ENCODE measurements around the gene MRPL52.

DNA sequence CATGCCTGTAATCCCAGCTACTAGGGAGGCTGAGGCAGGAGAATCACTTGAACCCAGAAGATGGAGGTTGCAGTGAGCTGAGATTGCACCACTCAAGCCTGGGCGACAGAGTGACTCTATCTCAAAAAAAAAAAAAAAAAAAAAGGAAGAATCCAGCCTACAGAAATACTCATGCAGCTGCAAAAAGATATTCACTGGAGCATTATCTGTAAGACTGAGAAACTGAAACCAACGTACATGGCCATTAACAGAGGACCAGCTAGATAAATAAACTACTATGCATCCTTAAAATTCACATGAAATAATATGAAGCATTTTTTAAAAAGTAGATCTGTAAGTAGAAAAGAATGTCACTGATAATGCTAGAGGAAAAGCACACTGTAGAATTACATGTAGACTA is 18.0 kb upstream of the MRPL52 start:
- TF ChIP-seq, protein P1, sequence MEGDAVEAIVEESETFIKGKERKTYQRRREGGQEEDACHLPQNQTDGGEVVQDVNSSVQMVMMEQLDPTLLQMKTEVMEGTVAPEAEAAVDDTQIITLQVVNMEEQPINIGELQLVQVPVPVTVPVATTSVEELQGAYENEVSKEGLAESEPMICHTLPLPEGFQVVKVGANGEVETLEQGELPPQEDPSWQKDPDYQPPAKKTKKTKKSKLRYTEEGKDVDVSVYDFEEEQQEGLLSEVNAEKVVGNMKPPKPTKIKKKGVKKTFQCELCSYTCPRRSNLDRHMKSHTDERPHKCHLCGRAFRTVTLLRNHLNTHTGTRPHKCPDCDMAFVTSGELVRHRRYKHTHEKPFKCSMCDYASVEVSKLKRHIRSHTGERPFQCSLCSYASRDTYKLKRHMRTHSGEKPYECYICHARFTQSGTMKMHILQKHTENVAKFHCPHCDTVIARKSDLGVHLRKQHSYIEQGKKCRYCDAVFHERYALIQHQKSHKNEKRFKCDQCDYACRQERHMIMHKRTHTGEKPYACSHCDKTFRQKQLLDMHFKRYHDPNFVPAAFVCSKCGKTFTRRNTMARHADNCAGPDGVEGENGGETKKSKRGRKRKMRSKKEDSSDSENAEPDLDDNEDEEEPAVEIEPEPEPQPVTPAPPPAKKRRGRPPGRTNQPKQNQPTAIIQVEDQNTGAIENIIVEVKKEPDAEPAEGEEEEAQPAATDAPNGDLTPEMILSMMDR (IDR thresholded peaks at IDR 0.05), result no peak
- TF ChIP-seq POLR2A (IDR thresholded peaks at IDR 0.05), result no peak

Data from heart left ventricle (tissue), 13 donors.